ENCODE results near the gene ZNF112. TPM values are rescaled to one million over a fixed set of nuclear protein-coding genes. Genes with fewer than 3 reads are reported as not detected.

Gene ZNF112
- total and polyA plus RNA-seq, 8 donors = 0.99 to 4.4 (median 2.5) TPM

DNA sequence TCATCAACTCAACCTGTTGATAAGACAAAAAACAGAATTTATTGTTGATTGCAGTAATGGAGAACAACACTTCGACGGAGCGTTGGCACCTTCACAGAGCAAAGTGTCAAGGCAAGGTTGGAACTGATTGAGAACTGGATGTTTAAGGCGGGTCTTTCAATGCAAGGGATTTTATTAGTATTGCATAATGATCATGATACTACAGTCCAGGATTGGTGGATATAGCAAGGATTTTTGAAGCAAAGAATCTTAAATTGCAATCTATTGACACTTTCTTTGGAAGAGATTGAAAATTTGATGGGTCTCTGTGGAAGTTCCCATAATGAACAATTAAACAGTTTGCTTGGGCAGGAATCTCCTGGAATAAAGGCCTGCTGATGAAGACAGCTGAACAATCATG lies 51.0 kb downstream of the ZNF112 start:
- FAIRE-seq (no peak), ATAC-seq (no peak), DNase-seq (no peak)
- Histone ChIP-seq H3K4me3 (peak overlapping the region in 1 of 4 donors; percentile 71), H3K36me3 (peaks cover 0 to 5% (median 0%) of the 10 kb centered on the region in 3 donors), H3K4me1 (peaks cover 0 to 4% (median 0%) of the 10 kb centered on the region in 3 donors), H3K27ac (no peak overlapping the region), H3K9me3 (no peaks in the 10 kb centered on the region), H3K27me3 (no peaks in the 10 kb centered on the region)
- intact Hi-C loops (cut with DNase I) = no loop called here
- TF ChIP-seq, protein P1, sequence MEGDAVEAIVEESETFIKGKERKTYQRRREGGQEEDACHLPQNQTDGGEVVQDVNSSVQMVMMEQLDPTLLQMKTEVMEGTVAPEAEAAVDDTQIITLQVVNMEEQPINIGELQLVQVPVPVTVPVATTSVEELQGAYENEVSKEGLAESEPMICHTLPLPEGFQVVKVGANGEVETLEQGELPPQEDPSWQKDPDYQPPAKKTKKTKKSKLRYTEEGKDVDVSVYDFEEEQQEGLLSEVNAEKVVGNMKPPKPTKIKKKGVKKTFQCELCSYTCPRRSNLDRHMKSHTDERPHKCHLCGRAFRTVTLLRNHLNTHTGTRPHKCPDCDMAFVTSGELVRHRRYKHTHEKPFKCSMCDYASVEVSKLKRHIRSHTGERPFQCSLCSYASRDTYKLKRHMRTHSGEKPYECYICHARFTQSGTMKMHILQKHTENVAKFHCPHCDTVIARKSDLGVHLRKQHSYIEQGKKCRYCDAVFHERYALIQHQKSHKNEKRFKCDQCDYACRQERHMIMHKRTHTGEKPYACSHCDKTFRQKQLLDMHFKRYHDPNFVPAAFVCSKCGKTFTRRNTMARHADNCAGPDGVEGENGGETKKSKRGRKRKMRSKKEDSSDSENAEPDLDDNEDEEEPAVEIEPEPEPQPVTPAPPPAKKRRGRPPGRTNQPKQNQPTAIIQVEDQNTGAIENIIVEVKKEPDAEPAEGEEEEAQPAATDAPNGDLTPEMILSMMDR (IDR thresholded peaks at IDR 0.05) = no peak
- 91 to 95% methylated on average over 4 of the region's 4 CpGs for WGBS, 2 donors

DNA sequence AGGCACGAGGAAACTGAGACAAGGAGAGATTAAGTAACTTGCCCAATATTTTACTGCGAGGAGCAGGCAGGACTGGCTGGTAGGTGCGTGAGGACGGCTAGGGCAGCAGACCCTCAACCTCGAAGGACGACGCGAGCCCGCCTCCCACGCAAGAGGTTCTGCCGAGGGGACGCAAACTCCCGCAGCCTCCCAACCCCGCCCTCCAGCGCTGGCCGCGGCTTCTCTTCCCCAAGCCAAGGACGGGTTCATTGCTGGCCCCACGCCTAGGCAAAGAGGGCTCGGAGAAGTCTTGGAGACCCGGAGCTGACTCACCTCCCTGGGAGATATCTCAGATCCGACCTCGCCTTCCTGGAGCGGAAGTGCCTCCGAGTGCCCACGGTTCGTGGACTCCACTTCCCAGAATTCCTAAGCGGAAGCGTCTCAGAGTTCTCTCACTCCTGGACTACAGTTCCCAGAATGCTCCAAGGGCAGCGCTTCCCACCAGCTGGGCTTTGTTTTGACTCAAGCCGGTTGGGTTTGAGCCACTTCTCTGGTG lies 51.8 kb downstream of the ZNF112 start, which contains the start of gene ZNF235:
TSS of gene ZNF235 (minus strand) at position 367 of the 535 bp plus-strand sequence. CDS start 1,621 bp downstream, outside the sequence.
- no peaks in the 10 kb centered on the region for H3K9me3 ChIP-seq
- H3K4me3 ChIP-seq = peak within 1 kb of the TSS; percentile 50 to 71 (median 56)
- WGBS, 2 donors = 0 to 1% methylated on average over 31 of the region's 31 CpGs
- ATAC-seq (peak; percentile 100), FAIRE-seq (peak; percentile 92), DNase-seq (peak; percentile 83 to 93 (median 92))
- peak within 1 kb of the TSS in 3 of 4 donors; percentile 13 to 66 (median 62) for H3K27ac ChIP-seq
- intact Hi-C loops (cut with DNase I) = no loop called here
- TF ChIP-seq, protein P1 (IDR thresholded peaks at IDR 0.05) = no peak
- peaks cover 0 to 5% (median 0%) of the 10 kb centered on the region in 3 donors for H3K36me3 ChIP-seq
- H3K4me1 ChIP-seq = peaks cover 0 to 4% (median 0%) of the 10 kb centered on the region in 3 donors
- H3K27me3 ChIP-seq = no peaks in the 10 kb centered on the region

DNA sequence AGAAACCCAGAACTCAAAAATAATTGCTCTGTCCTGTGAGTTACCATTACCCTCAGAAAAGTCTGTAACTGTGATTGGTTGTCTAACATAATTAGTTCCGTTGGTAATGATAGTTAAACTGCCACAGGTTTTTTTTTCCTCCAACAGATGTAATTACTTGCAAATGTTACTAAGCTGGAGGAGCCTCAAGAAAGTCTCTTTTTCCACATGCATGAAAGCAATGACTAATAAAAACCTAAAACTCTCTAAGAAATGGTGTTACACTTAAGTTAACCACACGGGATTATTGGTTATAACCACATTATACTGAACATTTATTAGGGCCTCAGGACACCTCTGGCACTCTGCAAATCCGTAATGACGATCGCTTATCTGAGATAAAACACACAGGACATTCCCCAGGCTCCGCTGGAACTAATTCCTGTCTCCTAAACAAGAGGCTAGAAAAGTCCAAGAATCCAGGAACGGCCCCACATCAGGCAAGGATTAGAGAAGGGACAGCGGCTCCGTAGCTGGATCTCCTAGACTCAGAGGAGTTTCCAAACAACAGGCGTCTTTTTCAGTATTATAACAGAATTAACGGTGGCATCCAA lies 52.4 kb downstream of the ZNF112 start:
- Histone ChIP-seq H3K27ac (no peak overlapping the region), H3K4me1 (peaks cover 0 to 4% (median 0%) of the 10 kb centered on the region in 3 donors), H3K9me3 (no peaks in the 10 kb centered on the region), H3K36me3 (peaks cover 3 to 12% (median 6%) of the 10 kb centered on the region in 3 donors), H3K4me3 (peak overlapping the region; percentile 50 to 71 (median 56)), H3K27me3 (no peaks in the 10 kb centered on the region)
- TF ChIP-seq, protein P1 (IDR thresholded peaks at IDR 0.05) = no peak
- ATAC-seq (peak in 3 of 4 donors; percentile 16 to 41 (median 38)), DNase-seq (no peak), FAIRE-seq (no peak)
- 2 to 4% methylated on average over 11 of the region's 11 CpGs for WGBS, 2 donors
- intact Hi-C loops (cut with DNase I) = no loop called here

DNA sequence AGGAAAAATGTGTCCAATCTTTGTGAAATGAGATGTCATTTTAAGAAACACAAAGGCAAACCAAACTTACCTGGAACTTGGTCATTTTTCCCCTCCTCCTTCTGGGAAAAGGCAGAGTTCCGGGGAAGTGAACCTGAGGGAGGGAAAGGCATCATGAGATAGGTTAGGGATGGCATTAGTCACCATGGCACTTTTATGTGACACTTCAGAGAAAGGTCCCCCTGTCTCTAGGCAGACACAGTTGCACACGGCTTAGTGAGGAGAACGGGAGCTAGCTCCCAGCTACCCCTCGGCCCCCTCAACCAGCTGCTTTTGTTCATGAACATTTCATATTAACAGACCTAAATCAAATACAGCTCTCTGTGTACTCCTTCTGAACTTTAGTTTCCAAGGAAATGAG lies 53.2 kb downstream of the ZNF112 start:
- peaks cover 6 to 20% (median 14%) of the 10 kb centered on the region in 3 donors for H3K36me3 ChIP-seq
- no peak overlapping the region for H3K4me3 ChIP-seq
- intact Hi-C loops (cut with DNase I) = no loop called here
- H3K4me1 ChIP-seq = peaks cover 0 to 4% (median 0%) of the 10 kb centered on the region in 3 donors
- no peaks in the 10 kb centered on the region for H3K27me3 ChIP-seq
- TF ChIP-seq, protein P1 (IDR thresholded peaks at IDR 0.05) = no peak
- no peak overlapping the region for H3K27ac ChIP-seq
- WGBS, 2 donors = 71 to 79% methylated on average over 4 of the region's 4 CpGs
- ATAC-seq (no peak), FAIRE-seq (no peak), DNase-seq (no peak)
- H3K9me3 ChIP-seq = no peaks in the 10 kb centered on the region

DNA sequence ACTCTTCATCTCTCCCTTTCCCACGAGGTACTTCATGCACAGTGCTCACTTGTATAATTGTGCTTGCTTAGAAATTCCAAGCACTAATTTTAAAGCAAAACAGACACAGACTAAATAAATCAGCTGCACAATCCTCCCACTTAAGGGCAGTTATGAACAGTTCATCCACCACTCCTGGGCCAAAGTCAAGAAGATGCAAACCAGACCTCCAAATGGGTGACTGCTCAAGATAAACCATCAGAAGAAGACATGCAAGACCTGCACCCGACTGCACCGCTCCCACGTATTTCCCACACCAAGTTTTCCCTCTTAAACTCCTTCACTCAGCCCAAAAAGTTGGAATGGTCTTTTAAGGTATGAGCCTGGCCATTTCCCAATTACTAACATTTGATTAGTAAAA lies 71.5 kb downstream of the ZNF112 start:
- FAIRE-seq = no peak
- Histone ChIP-seq H3K27ac (no peak overlapping the region), H3K9me3 (no peaks in the 10 kb centered on the region), H3K36me3 (peaks cover 0 to 24% (median 8%) of the 10 kb centered on the region in 3 donors), H3K27me3 (no peaks in the 10 kb centered on the region), H3K4me1 (no peaks in the 10 kb centered on the region), H3K4me3 (no peak overlapping the region)
- no peak for ATAC-seq
- intact Hi-C loops (cut with DNase I) = no loop called here
- TF ChIP-seq, protein P1 (IDR thresholded peaks at IDR 0.05) = no peak
- DNase-seq = no peak
- WGBS, 2 donors = 76 to 88% methylated on average over 4 of the region's 4 CpGs
